Liver (tissue), 9 donors: ENCODE measurements around the gene FOXK2. TPM values are rescaled to one million over a fixed set of nuclear protein-coding genes. Genes with fewer than 3 reads are reported as not detected.

Experiments
- DNase-seq: peaks from one replicate; pipeline ENCODE4 v3.0.0-alpha.2; 2017; ENCODE audit warnings: low spot score
- H3K27ac ChIP-seq, 2 donors: one replicate each; pipeline ENCODE4 v1.7.0; 2013; ENCODE audit warnings: inconsistent platforms in 2 of 2, low read length in 2 of 2, control low read depth in 1 of 2, low read depth in 1 of 2, mild to moderate bottlenecking in 1 of 2
- H3K27me3 ChIP-seq, 4 donors: one replicate each; pipeline versions ENCODE4 v1.6.1 to v1.7.0; 2013; ENCODE audit warnings: low read length in 3 of 4, inconsistent platforms in 1 of 4, mild to moderate bottlenecking in 1 of 4, moderate library complexity in 1 of 4; ENCODE audit not compliant: control insufficient read depth in 4 of 4, insufficient read depth in 4 of 4
- H3K36me3 ChIP-seq, 4 donors: one replicate each; pipeline versions ENCODE4 v1.6.1 to v1.7.0; 2013; ENCODE audit warnings: low read length in 3 of 4, mild to moderate bottlenecking in 3 of 4, low read depth in 1 of 4, moderate library complexity in 1 of 4; ENCODE audit not compliant: control insufficient read depth in 4 of 4, insufficient read depth in 3 of 4
- H3K4me1 ChIP-seq, 4 donors: one replicate each; pipeline versions ENCODE4 v1.6.1 to v1.7.0; 2013; ENCODE audit warnings: low read length in 3 of 4, mild to moderate bottlenecking in 3 of 4, moderate library complexity in 1 of 4; ENCODE audit not compliant: control insufficient read depth in 4 of 4, insufficient read depth in 4 of 4
- H3K4me3 ChIP-seq, 3 donors: one replicate each; pipeline versions ENCODE4 v1.6.1 to v1.7.0; 2013; ENCODE audit warnings: low read length in 3 of 3, control low read depth in 1 of 3, low read depth in 1 of 3, mild to moderate bottlenecking in 1 of 3
- H3K9ac ChIP-seq, 2 donors: one replicate each; pipeline ENCODE4 v1.7.0; 2013; ENCODE audit warnings: low read length in 2 of 2, mild to moderate bottlenecking in 2 of 2, moderate library complexity in 2 of 2, control low read depth in 1 of 2, low read depth in 1 of 2
- H3K9me3 ChIP-seq, 4 donors: one replicate each; pipeline versions ENCODE4 v1.6.1 to v1.7.0; 2013; ENCODE audit warnings: low read length in 3 of 4; ENCODE audit not compliant: control insufficient read depth in 4 of 4
- ATF3 ChIP-seq: IDR thresholded peaks from 2 replicates; pipeline ENCODE4 v1.6.1; 2016; ENCODE audit warnings: antibody characterized with exemption
- FOXA1 ChIP-seq: IDR thresholded peaks from 2 replicates; pipeline ENCODE4 v1.6.1; 2016; ENCODE audit warnings: antibody characterized with exemption
- FOXA2 ChIP-seq: IDR thresholded peaks from 2 replicates; pipeline ENCODE4 v1.6.1; 2016; ENCODE audit warnings: antibody characterized with exemption
- GABPA ChIP-seq, 2 donors: IDR thresholded peaks in 1 of 2; conservative IDR thresholded peaks in 1 of 2; 2 replicates each; pipeline ENCODE4 v1.6.1; 2016; ENCODE audit warnings: antibody characterized with exemption in 2 of 2, mild to moderate bottlenecking in 1 of 2, moderate library complexity in 1 of 2
- HNF4G ChIP-seq: IDR thresholded peaks from 2 replicates; pipeline ENCODE4 v1.6.1; 2016; ENCODE audit warnings: antibody characterized with exemption
- JUND ChIP-seq, 2 donors: IDR thresholded peaks; 2 replicates each; pipeline ENCODE4 v1.6.1; 2016; ENCODE audit warnings: antibody characterized with exemption in 2 of 2
- NR2F2 ChIP-seq: IDR thresholded peaks from 2 replicates; pipeline ENCODE4 v1.6.1; 2016; ENCODE audit warnings: antibody characterized with exemption
- RAD21 ChIP-seq, 2 donors: IDR thresholded peaks; 2 replicates each; pipeline ENCODE4 v1.6.1; 2016; ENCODE audit warnings: antibody characterized with exemption in 2 of 2, mild to moderate bottlenecking in 2 of 2
- REST ChIP-seq: IDR thresholded peaks from 2 replicates; pipeline ENCODE4 v1.6.1; 2016; ENCODE audit warnings: antibody characterized with exemption, mild to moderate bottlenecking
- RXRA ChIP-seq, 2 donors: IDR thresholded peaks; 2 replicates each; pipeline ENCODE4 v1.6.1; 2017 to 2018; ENCODE audit warnings: antibody characterized with exemption in 2 of 2, mild to moderate bottlenecking in 1 of 2
- SP1 ChIP-seq: IDR thresholded peaks from 2 replicates; pipeline ENCODE4 v1.6.1; 2018; ENCODE audit warnings: antibody characterized with exemption, mild to moderate bottlenecking
- TAF1 ChIP-seq: conservative IDR thresholded peaks from 2 replicates; pipeline ENCODE4 v1.6.1; 2016; ENCODE audit warnings: antibody characterized with exemption, mild to moderate bottlenecking
- YY1 ChIP-seq: IDR thresholded peaks from 2 replicates; pipeline ENCODE4 v1.6.1; 2016; ENCODE audit warnings: antibody characterized with exemption, mild to moderate bottlenecking
- WGBS: extraction: QIAGEN DNeasy Blood & Tissue Kit; methylation state at CpG from one replicate; pipeline ENCODE4 v1.1.7; 2013; 5-methylcytosine and 5-hydroxymethylcytosine counted together
- polyA plus RNA-seq, 2 donors: library from polyadenylated mRNA; stranded (reverse) in 1 of 2; unstranded in 1 of 2; fragments of 200-250 nt in 1 of 2; fragments of >200 nt in 1 of 2; fragmentation: Nextera tagmentation in 1 of 2; extraction: Ambion mirVana in 1 of 2; gene quantifications; one replicate each; pipeline versions ENCODE4 v1.2.1 to v1.2.3, GENCODE V29; 2013 to 2015
- total RNA-seq, 2 donors: library from RNA; depleted of rRNA; stranded (reverse); fragments of >200 nt; gene quantifications; one replicate each; pipeline ENCODE4 v1.2.3, GENCODE V29; 2014
- TF ChIP-seq, protein P1 (sequence below): fragments of 150-350 bp; IDR thresholded peaks from 2 replicates; pipeline ENCODE4 v1.5.1; 2017; ENCODE audit warnings: improper control_type of control experiment, low read depth, low read length; ENCODE audit not compliant: missing input control
- TF ChIP-seq, protein P2 (sequence below): IDR thresholded peaks from 2 replicates; pipeline ENCODE4 v1.6.1; 2016; ENCODE audit warnings: antibody characterized with exemption
- TF ChIP-seq, protein P3 (sequence below): IDR thresholded peaks from 2 replicates; pipeline ENCODE4 v1.6.1; 2016; ENCODE audit warnings: antibody characterized with exemption
- donor health status: healthy.
- donor health status: healthy.
- donor health status: healthy.
- donor health status: healthy.
- donor health status: healthy.

The FOXK2 gene
- total and polyA plus RNA-seq, 4 donors = 3.1 to 16.2 (median 10.8) TPM

DNA sequence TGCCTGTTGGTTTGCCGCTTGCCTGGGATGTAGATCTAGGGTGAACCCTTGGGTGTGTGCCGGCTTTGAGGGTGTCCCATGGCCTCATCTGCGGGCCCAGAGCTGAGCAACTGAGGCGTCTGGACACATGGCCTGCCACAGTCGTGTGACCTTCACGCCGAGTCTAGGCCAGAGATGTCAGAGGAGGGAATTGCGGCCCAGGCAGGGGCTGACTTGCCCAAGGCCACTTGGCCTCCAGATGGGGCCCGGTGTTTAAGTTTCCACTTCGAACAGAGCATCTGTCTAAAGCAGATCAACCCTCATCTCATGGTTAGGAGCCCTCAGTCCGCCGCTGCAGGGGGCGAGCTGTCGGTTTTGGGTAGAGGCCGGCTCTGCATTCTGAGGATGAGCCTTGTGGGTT, 28.0 kb upstream of the FOXK2 start:
- Histone ChIP-seq H3K9ac (no peak overlapping the region), H3K27me3 (no peaks in the 10 kb centered on the region), H3K36me3 (peaks cover 0 to 18% (median 8%) of the 10 kb centered on the region in 4 donors), H3K4me1 (peaks cover 0 to 1% (median 0%) of the 10 kb centered on the region in 4 donors), H3K9me3 (no peaks in the 10 kb centered on the region), H3K27ac (no peak overlapping the region), H3K4me3 (no peak overlapping the region)
- DNase-seq = no peak
- TF ChIP-seq HNF4G (no peak), RXRA (IDR thresholded peaks at IDR 0.05) (no peak), JUND (IDR thresholded peaks at IDR 0.05) (no peak), RAD21 (IDR thresholded peaks at IDR 0.05) (no peak), FOXA2 (no peak), REST (no peak), SP1 (no peak), NR2F2 (no peak), GABPA (IDR thresholded peaks at IDR 0.05 in 1 of 2, conservative IDR thresholded peaks at IDR 0.05 in 1 of 2) (no peak), FOXA1 (no peak)
- TF ChIP-seq, protein P1, sequence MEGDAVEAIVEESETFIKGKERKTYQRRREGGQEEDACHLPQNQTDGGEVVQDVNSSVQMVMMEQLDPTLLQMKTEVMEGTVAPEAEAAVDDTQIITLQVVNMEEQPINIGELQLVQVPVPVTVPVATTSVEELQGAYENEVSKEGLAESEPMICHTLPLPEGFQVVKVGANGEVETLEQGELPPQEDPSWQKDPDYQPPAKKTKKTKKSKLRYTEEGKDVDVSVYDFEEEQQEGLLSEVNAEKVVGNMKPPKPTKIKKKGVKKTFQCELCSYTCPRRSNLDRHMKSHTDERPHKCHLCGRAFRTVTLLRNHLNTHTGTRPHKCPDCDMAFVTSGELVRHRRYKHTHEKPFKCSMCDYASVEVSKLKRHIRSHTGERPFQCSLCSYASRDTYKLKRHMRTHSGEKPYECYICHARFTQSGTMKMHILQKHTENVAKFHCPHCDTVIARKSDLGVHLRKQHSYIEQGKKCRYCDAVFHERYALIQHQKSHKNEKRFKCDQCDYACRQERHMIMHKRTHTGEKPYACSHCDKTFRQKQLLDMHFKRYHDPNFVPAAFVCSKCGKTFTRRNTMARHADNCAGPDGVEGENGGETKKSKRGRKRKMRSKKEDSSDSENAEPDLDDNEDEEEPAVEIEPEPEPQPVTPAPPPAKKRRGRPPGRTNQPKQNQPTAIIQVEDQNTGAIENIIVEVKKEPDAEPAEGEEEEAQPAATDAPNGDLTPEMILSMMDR = no peak
- TF ChIP-seq, protein P2, sequence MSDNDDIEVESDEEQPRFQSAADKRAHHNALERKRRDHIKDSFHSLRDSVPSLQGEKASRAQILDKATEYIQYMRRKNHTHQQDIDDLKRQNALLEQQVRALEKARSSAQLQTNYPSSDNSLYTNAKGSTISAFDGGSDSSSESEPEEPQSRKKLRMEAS = no peak
- WGBS = 95% methylated on average over 15 of the region's 15 CpGs

DNA sequence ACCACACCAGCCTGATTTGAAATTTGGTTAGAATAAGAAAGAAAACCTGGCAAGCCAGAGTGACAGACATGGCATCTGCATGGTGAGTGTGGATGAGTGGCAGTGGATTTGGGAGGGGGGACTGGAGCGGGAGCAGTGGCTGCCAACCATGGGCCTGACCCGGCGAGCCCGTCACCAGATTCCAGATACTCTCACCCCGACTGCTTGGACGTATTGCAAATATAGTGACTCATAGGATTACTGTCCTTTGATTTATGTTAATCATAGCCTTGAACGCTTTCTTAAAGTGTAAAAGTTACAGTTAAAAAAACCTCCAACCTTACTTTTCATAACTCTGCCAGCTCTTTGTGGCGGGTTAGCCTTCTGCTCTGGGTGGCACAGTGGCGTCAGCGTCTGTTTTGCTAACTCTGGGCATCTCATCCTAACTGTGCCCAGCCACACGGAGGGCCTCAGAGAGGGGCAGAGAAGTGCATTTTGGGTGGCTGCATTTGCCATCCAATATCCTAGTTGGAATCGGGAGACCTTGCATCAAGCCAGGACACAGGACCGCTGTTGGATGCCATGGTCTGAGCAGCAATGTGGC, 26.8 kb upstream of the FOXK2 start:
- Histone ChIP-seq H3K9me3 (no peaks in the 10 kb centered on the region), H3K27ac (no peak overlapping the region), H3K4me1 (peaks cover 2 to 10% (median 5%) of the 10 kb centered on the region in 4 donors), H3K9ac (no peak overlapping the region), H3K4me3 (no peak overlapping the region), H3K27me3 (no peaks in the 10 kb centered on the region), H3K36me3 (peaks cover 0 to 11% (median 3%) of the 10 kb centered on the region in 4 donors)
- DNase-seq = no peak
- WGBS = 92% methylated on average over 13 of the region's 13 CpGs
- TF ChIP-seq GABPA (IDR thresholded peaks at IDR 0.05 in 1 of 2, conservative IDR thresholded peaks at IDR 0.05 in 1 of 2) = no peak
- no peak for TF ChIP-seq NR2F2
- no peak for TF ChIP-seq FOXA1
- TF ChIP-seq, protein P3, sequence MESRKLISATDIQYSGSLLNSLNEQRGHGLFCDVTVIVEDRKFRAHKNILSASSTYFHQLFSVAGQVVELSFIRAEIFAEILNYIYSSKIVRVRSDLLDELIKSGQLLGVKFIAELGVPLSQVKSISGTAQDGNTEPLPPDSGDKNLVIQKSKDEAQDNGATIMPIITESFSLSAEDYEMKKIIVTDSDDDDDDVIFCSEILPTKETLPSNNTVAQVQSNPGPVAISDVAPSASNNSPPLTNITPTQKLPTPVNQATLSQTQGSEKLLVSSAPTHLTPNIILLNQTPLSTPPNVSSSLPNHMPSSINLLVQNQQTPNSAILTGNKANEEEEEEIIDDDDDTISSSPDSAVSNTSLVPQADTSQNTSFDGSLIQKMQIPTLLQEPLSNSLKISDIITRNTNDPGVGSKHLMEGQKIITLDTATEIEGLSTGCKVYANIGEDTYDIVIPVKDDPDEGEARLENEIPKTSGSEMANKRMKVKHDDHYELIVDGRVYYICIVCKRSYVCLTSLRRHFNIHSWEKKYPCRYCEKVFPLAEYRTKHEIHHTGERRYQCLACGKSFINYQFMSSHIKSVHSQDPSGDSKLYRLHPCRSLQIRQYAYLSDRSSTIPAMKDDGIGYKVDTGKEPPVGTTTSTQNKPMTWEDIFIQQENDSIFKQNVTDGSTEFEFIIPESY = no peak
- TF ChIP-seq, protein P2 = no peak
- no peak for TF ChIP-seq FOXA2
- TF ChIP-seq, protein P1 = no peak
- no peak for TF ChIP-seq SP1
- TF ChIP-seq REST = no peak
- TF ChIP-seq YY1 = no peak
- TF ChIP-seq ATF3 = no peak
- TF ChIP-seq JUND (IDR thresholded peaks at IDR 0.05) = no peak
- no peak for TF ChIP-seq HNF4G
- TF ChIP-seq TAF1 = no peak
- no peak for TF ChIP-seq RAD21 (IDR thresholded peaks at IDR 0.05)
- TF ChIP-seq RXRA (IDR thresholded peaks at IDR 0.05) = no peak
